ENCODE data around the gene FGF21.

- no peak for TF ChIP-seq CTCF (IDR thresholded peaks at IDR 0.05)
- TF ChIP-seq POLR2AphosphoS5 (IDR thresholded peaks at IDR 0.05; ENCODE audit: low read depth, low read length), result no peak
- no peak for TF ChIP-seq TAF1 (IDR thresholded peaks at IDR 0.05; ENCODE audit: borderline replicate concordance, low read depth, low read length)
- TF ChIP-seq EZH2phosphoT487 (IDR thresholded peaks at IDR 0.05; ENCODE audit: borderline replicate concordance, low read depth), result no peak
- TF ChIP-seq CHD2 (IDR thresholded peaks at IDR 0.05; ENCODE audit: low read length, partially characterized antibody), result no peak
- no peak for TF ChIP-seq MAX (IDR thresholded peaks at IDR 0.05; ENCODE audit: low read depth)
- TF ChIP-seq MEF2A (IDR thresholded peaks at IDR 0.05; ENCODE audit: borderline replicate concordance, low read depth), result no peak
- TF ChIP-seq YY1 (IDR thresholded peaks at IDR 0.05; ENCODE audit: low read depth), result no peak
- TF ChIP-seq MXI1 (IDR thresholded peaks at IDR 0.05; ENCODE audit: low read depth, low read length), result no peak
These were observed 20.2 kb upstream of the FGF21 start for GRCh38 chr19:48735031-48735615.

All from SK-N-SH (cell line).